HUDEP-2 (cell line): Measurements from ENCODE around the gene OPN5.

Experiments
- DNase-seq, 76 experiments: peaks; one replicate each; lab custom pipeline; 2025; ENCODE audit not compliant: unreplicated experiment in 76 of 76; lab: John Stamatoyannopoulos, UW

The OPN5 gene

DNA sequence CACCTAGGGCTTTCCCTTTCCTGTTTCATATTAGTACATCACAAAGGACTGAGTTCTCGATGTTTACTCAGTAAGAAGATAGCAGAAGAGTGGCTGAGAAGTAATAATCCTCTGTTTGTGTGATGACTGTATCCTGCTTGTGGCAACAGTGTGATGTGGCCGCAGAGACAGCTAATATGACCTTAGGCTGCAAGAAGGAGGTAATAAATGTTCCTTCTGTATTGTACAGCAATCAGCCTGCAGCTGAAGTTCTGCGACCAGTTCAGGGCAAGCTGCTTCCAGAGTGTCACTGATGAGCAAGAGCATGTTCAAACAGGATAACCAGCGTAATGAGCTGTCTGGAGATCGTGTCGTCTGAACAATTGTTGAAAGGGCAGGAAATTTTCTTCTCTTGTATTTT lies 70.9 kb downstream of the OPN5 start:
- no peak for DNase-seq

DNA sequence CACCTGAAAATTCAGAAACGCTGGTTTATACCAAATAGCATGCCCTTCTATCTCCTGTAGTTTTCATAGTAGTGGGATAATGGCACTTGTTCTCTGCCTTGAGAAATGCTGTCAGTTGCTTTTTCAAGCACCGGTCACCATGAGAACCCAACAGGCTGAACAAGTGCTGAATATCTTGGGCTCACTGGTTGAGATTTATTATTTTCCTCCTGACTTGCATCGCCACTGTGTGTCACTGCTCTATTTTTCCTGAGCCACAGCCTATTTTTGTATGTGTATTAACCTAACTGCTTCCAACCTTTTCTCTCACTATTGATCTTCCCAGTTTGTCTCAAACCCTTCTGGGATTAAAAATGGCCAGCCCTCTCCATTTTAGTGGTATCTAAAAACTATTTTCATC lies 71.9 kb downstream of the OPN5 start:
- no peak for DNase-seq

DNA sequence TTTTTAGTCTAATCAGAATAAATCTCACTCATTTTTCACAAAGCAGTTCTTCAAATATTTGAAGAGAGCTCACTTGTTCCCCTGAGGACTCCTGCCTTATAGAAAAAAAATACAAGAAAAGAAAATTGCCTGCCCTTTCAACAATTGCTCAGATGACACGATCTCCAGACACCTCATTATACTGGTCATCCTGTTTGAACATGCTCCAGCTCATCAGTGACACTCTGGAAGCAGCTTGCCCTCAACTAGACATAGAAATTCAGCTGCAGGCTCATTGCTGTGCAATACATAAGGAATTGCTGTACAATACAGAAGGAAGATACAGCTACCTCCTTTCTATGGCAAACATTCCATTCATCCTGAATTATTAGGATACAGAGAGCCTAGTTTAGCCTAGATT lies 73.1 kb downstream of the OPN5 start:
- DNase-seq = no peak

DNA sequence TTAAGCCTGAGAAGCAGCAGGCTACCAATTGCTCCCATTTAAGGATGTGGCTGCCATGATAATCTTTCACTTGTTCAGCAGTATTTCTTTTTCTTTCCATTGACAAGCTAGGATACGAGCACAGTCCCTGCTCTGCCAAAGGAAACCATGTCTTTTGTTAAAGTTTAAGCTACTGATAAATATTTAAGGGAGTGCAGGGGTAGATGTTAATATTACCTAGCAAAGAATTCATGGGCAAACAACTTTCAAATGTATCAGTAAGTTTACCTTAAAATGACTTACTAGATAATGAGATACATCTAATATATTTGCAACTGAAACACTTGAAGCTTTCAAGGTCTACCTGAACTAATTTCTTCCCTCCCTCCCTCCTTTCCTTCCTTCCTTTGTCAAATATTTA lies 77.3 kb downstream of the OPN5 start:
- DNase-seq = no peak

DNA sequence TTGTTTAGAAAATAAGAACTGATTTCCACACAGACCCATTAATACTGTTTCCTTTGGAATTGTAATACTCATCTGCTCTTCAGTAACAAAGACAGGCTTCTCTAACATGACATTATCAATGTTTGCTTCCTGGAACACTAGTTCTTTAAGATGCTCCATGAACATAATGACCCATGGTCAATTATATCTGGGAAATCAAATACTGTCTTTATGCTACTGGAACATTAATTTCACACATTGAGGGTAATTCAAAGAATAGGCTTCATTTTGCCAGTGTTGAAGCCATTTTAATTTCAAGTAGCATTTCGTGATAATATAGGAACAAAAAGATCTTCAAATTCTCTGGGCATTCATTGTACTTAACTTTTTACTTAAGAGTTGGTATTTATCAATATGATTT lies 80.9 kb downstream of the OPN5 start:
- no peak for DNase-seq

DNA sequence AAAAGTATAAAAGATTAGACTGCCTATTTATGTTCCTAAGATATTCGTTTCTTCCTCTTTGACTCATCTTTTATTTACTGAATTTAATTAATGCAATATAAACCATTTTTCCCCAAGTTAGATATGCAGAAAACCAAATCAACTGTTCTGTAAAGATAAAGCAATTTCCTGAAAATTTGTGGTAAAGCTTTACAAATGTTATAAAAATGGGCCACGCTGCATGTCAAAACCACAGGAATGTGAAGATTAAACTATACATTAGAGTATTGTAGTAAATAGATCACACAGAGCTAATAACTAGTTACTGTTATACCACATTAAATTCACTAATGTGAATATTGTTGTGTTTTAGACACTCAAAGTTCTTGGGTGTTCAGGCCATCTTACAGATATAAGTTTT lies 83.4 kb downstream of the OPN5 start:
- DNase-seq = no peak

DNA sequence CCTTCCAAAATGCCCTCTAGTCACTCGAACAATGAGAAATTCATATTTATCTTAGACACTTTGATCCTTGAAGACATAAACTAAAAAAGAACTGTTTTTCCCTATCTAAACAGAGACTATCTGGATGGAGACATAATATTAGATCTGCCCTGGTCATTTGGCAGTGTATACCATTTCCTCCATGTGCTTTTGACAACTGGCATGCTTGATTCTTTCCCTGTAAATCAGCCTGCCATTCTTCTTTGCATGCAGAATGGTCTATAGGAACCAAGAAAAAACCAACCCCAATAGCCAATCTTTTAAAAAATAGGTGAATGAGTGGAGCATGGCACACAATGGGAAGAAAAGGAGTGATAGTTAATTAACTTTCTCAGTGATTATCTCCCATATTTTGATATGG lies 93.8 kb downstream of the OPN5 start:
- no peak for DNase-seq
